SK-N-SH (cell line): ENCODE results near the gene CNN2. TPM values are rescaled to one million over a fixed set of nuclear protein-coding genes. Genes with fewer than 3 reads are reported as not detected.

Source experiments
- CTCF ChIA-PET: fragments of 300-600, 350-600 bp; formaldehyde crosslinking; extraction: SDS; loops from one replicate; lab custom pipeline; 2021; lab: Yijun Ruan, JAX
- POLR2A ChIA-PET: fragments of 350-600 bp; sonication (Branson Sonifier 250); formaldehyde crosslinking; extraction: SDS; loops from one replicate; lab custom pipeline; 2020; ENCODE audit warnings: antibody characterized with exemption, inconsistent platforms; lab: Yijun Ruan, JAX
- DNase-seq: peaks from one replicate; pipeline ENCODE4 v3.0.0; 2012
- H2AFZ ChIP-seq: fragments of 200-600 bp; sonication (generic); 2 replicates; pipeline ENCODE4 v1.8.1; 2016; ENCODE audit warnings: antibody characterized with exemption, mild to moderate bottlenecking, low read depth
- H3F3A ChIP-seq: fragments of 200-600 bp; sonication (generic); replicated peaks from 2 replicates; pipeline ENCODE3; 2016; ENCODE audit warnings: antibody characterized with exemption, mild to moderate bottlenecking; ENCODE audit not compliant: insufficient read depth
- H3K27ac ChIP-seq, 2 experiments: fragments of 200-500 bp in 1 of 2; fragments of 200-600 bp in 1 of 2; sonication (Bioruptor generic) in 1 of 2; sonication (generic), shearing (Covaris generic) in 1 of 2; 2 replicates each; pipeline versions ENCODE4 v1.5.1 to v1.6.1; 2014 to 2016; ENCODE audit warnings: low read depth in 2 of 2, inconsistent platforms in 1 of 2, low read length in 1 of 2, mild to moderate bottlenecking in 1 of 2, mixed read lengths in 1 of 2
- H3K27me3 ChIP-seq: fragments of 200-600 bp; sonication (generic), shearing (Covaris generic); 2 replicates; pipeline ENCODE4 v1.6.1; 2016; ENCODE audit warnings: mixed run types; ENCODE audit not compliant: insufficient read depth
- H3K36me3 ChIP-seq, 2 experiments: fragments of 200-500 bp in 1 of 2; fragments of 200-600 bp in 1 of 2; sonication (Bioruptor generic) in 1 of 2; sonication (generic) in 1 of 2; replicated peaks in 1 of 2; 2 replicates each; pipeline versions ENCODE3 to v1.5.1; 2014 to 2016; ENCODE audit warnings: low read length in 1 of 2, mild to moderate bottlenecking in 1 of 2; ENCODE audit not compliant: insufficient read depth in 2 of 2, control insufficient read depth in 1 of 2
- H3K4me1 ChIP-seq, 2 experiments: fragments of 200-500 bp in 1 of 2; fragments of 200-600 bp in 1 of 2; sonication (Bioruptor generic) in 1 of 2; sonication (generic), shearing (Covaris generic) in 1 of 2; 2 replicates each; pipeline versions ENCODE4 v1.5.1 to v1.6.1; 2014 to 2016; ENCODE audit warnings: low read depth in 1 of 2, low read length in 1 of 2, mixed run types in 1 of 2; ENCODE audit not compliant: insufficient read depth in 2 of 2, control insufficient read depth in 1 of 2
- H3K4me2 ChIP-seq: fragments of 200-600 bp; sonication (generic), shearing (Covaris generic); 2 replicates; pipeline ENCODE4 v1.6.1; 2017; ENCODE audit warnings: mixed run types
- H3K4me3 ChIP-seq, 2 experiments: fragments of 200-500 bp in 1 of 2; fragments of 200-600 bp in 1 of 2; sonication (Bioruptor generic) in 1 of 2; sonication (generic), shearing (Covaris generic) in 1 of 2; 2 replicates each; pipeline versions ENCODE4 v1.5.1 to v1.8.1; 2014 to 2016; ENCODE audit warnings: low read depth in 2 of 2, inconsistent platforms in 1 of 2, low read length in 1 of 2, mild to moderate bottlenecking in 1 of 2, mixed read lengths in 1 of 2, moderate library complexity in 1 of 2
- H3K79me2 ChIP-seq: fragments of 200-600 bp; sonication (generic); 2 replicates; pipeline ENCODE4 v1.8.1; 2017; ENCODE audit warnings: mild to moderate bottlenecking; ENCODE audit not compliant: insufficient read depth
- H3K9ac ChIP-seq: fragments of 200-600 bp; sonication (generic); 2 replicates; pipeline ENCODE4 v1.6.1; 2017; ENCODE audit warnings: mixed run types
- H3K9me2 ChIP-seq: fragments of 200-600 bp; sonication (generic); 2 replicates; pipeline ENCODE4 v1.6.1; 2017; ENCODE audit warnings: mixed run types
- H3K9me3 ChIP-seq: fragments of 200-600 bp; sonication (generic); 2 replicates; pipeline ENCODE4 v1.6.1; 2017; ENCODE audit warnings: mixed run types, mild to moderate bottlenecking, moderate library complexity
- H4K20me1 ChIP-seq: fragments of 200-600 bp; sonication (generic); 2 replicates; pipeline ENCODE4 v1.6.1; 2017; ENCODE audit warnings: mild to moderate bottlenecking, mixed run types; ENCODE audit not compliant: insufficient read depth
- FOXJ3 ChIP-seq: sonication (generic); formaldehyde crosslinking; IDR thresholded peaks from 2 replicates; pipeline ENCODE4 v1.5.1; 2020; ENCODE audit warnings: mild to moderate bottlenecking, missing genetic modification reagents
- GABPA ChIP-seq: IDR thresholded peaks from 2 replicates; pipeline ENCODE4 v1.4.0; 2012; ENCODE audit warnings: low read depth, mild to moderate bottlenecking
- GATA2 ChIP-seq: sonication (generic); formaldehyde crosslinking; IDR thresholded peaks from 2 replicates; pipeline ENCODE4 v1.5.0; 2020; ENCODE audit warnings: mild to moderate bottlenecking, missing genetic modification reagents
- MEF2A ChIP-seq: IDR thresholded peaks from 2 replicates; pipeline ENCODE4 v1.4.0; 2012; ENCODE audit warnings: low read depth, borderline replicate concordance
- MXI1 ChIP-seq: IDR thresholded peaks from 2 replicates; pipeline ENCODE4 v1.6.1; 2012; ENCODE audit warnings: mild to moderate bottlenecking, low read depth, low read length, improper control_type of control experiment
- NFIC ChIP-seq: IDR thresholded peaks from 2 replicates; pipeline ENCODE4 v1.4.0; 2012; ENCODE audit warnings: borderline replicate concordance
- NRF1 ChIP-seq: IDR thresholded peaks from 2 replicates; pipeline ENCODE4 v1.6.1; 2012; ENCODE audit warnings: low read depth, mild to moderate bottlenecking, low read length
- PBX3 ChIP-seq: IDR thresholded peaks from 2 replicates; pipeline ENCODE4; 2012
- POLR2AphosphoS5 ChIP-seq: IDR thresholded peaks from 2 replicates; pipeline ENCODE4 v1.6.1; 2012; ENCODE audit warnings: low read depth, low read length
- RAD21 ChIP-seq: IDR thresholded peaks from 2 replicates; pipeline ENCODE4 v1.6.1; 2012; ENCODE audit warnings: mild to moderate bottlenecking, low read length
- RCOR1 ChIP-seq: fragments of 150-350 bp; IDR thresholded peaks from 2 replicates; pipeline ENCODE4 v1.6.1; 2017; ENCODE audit warnings: antibody characterized with exemption, low read length
- REST ChIP-seq: IDR thresholded peaks from 2 replicates; pipeline ENCODE4 v1.6.1; 2012; ENCODE audit warnings: mild to moderate bottlenecking, low read depth, low read length, moderate library complexity
- RFX5 ChIP-seq: IDR thresholded peaks from 2 replicates; pipeline ENCODE4 v1.6.1; 2012; ENCODE audit warnings: mild to moderate bottlenecking, improper control_type of control experiment, low read length
- SIN3A ChIP-seq: IDR thresholded peaks from 2 replicates; pipeline ENCODE4 v1.6.1; 2012; ENCODE audit warnings: low read depth, mild to moderate bottlenecking, low read length, moderate library complexity, borderline replicate concordance
- SMC3 ChIP-seq: IDR thresholded peaks from 2 replicates; pipeline ENCODE4 v1.6.1; 2012; ENCODE audit warnings: low read depth, low read length, improper control_type of control experiment
- TCF12 ChIP-seq: IDR thresholded peaks from 2 replicates; pipeline ENCODE4 v1.4.0; 2012
- TEAD4 ChIP-seq: IDR thresholded peaks from 2 replicates; pipeline ENCODE4 v1.4.0; 2012; ENCODE audit warnings: mild to moderate bottlenecking, borderline replicate concordance; ENCODE audit not compliant: insufficient read depth
- USF1 ChIP-seq: IDR thresholded peaks from 2 replicates; pipeline ENCODE4 v1.4.0; 2012; ENCODE audit warnings: low read depth, borderline replicate concordance
- WGBS: methylation state at CpG from one replicate; pipeline ENCODE4 v1.1.6; 2017; ENCODE audit warnings: low lambda C conversion rate; 5-methylcytosine and 5-hydroxymethylcytosine counted together
- polyA plus RNA-seq, 3 experiments: library from polyadenylated mRNA; depleted of rRNA; stranded (reverse); fragments of >200 nt; gene quantifications; 2 replicates each; pipeline ENCODE4 v1.2.3, GENCODE V29; 2012

The CNN2 gene
- polyA plus RNA-seq, 1 of the 3 experiments (the other 2 are of a cell fraction): 279 TPM

DNA sequence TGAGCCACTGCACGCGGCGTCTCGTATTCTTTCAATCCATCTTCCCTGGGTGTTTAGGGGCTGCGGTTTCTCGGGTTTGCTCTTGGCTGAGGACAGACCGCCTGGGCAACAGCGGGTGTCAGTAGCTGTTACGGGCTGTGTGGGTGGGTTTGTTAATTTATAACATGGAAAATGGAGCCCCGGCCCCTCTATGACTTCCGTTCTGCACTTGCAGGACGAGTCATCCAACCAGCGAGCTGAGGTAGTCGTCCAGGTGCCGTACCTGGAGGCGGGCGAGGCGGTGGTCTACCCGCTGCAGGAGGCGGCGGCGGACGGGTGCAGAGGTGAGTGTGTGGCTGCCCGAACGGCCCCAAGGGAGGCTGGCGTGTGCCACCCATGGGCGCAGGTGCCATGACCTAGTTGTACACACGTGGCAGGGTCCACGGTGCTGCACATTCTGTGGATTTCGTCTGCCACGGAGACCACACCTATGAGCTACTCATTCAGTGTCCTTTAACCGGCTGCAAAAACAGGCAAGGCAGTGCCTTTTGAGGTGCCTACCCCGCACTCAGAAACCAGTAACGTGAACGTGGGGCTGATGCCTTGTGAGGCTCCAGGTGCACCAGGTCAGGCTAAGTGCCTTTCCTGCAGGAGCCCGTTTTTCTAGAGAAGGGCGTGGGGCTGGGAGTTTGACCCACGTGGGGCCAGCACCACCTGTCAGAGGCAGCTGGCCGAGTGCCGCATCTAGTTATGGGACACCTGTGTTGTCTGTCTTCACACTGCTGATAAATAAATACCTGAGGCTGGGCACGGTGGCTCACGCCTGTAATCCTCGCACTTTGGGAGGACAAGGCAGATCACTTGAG lies 57.8 kb downstream of the CNN2 start:
- 72% methylated on average over 31 of the region's 43 CpGs for WGBS
- CTCF ChIA-PET: interaction anchor here (0.6 to 2.4 kb wide), 5 partner anchors 9 to 160 kb away, joined by 3 to 11 read pairs (median 5); no protein-coding TSS in a partner anchor
- H4K20me1 ChIP-seq: no peaks in the 10 kb centered on the region

More for the DNA sequence above, 57.8 kb downstream of the CNN2 start:
- H3K27ac ChIP-seq: no peak overlapping the region
- no peak overlapping the region for H3K4me2 ChIP-seq
- no peak overlapping the region for H3K9ac ChIP-seq
- H3K9me3 ChIP-seq: no peaks in the 10 kb centered on the region
- H3K27me3 ChIP-seq: no peaks in the 10 kb centered on the region
- H3K36me3 ChIP-seq: peaks cover 0 to 11% of the 10 kb centered on the region in 2 experiments
- no peak overlapping the region for H3K4me3 ChIP-seq
- no peak for DNase-seq
- H3K9me2 ChIP-seq: no peaks in the 10 kb centered on the region
- POLR2A ChIA-PET: interaction anchor here (1.9 kb wide), 1 partner anchor 9 kb away, joined by 5 read pairs; no protein-coding TSS in a partner anchor
- no peaks in the 10 kb centered on the region for H3K79me2 ChIP-seq
- H2AFZ ChIP-seq: no peak overlapping the region
- H3F3A ChIP-seq: peaks cover 13% of the 10 kb centered on the region
- peaks cover 0 to 22% of the 10 kb centered on the region in 2 experiments; a peak in 2 of 4 replicates for H3K4me1 ChIP-seq
- no peak for TF ChIP-seq MXI1
- TF ChIP-seq RAD21: no peak
- TF ChIP-seq PBX3: no peak
- no peak for TF ChIP-seq SMC3
- TF ChIP-seq REST: no peak
- TF ChIP-seq NRF1: no peak
- TF ChIP-seq RFX5: no peak
- TF ChIP-seq NFIC: no peak
- no peak for TF ChIP-seq USF1
- no peak for TF ChIP-seq TEAD4
- TF ChIP-seq SIN3A: no peak
- TF ChIP-seq POLR2AphosphoS5: no peak
- no peak for TF ChIP-seq MEF2A
- TF ChIP-seq RCOR1: no peak
- TF ChIP-seq GATA2 (CRISPR knock-in tag): no peak
- TF ChIP-seq GABPA: no peak
- TF ChIP-seq FOXJ3 (CRISPR knock-in tag): no peak
- no peak for TF ChIP-seq TCF12
